Panc1 (cell line): Measurements from ENCODE around the gene NUP153. TPM values are rescaled to one million over a fixed set of nuclear protein-coding genes. Genes with fewer than 3 reads are reported as not detected.

ENCODE experiments used
- ATAC-seq: fragments of 200-7000 bp; cut with Tn5 transposase; 2 replicates; pipeline ENCODE4 v1.9.1; 2020; ENCODE audit warnings: mild to moderate bottlenecking, moderate library complexity
- BruUV-seq: library from RNA; stranded (reverse); fragments of 400-500 nt; replicated peaks from 2 replicates; lab custom pipeline; 2021; lab: Mats Ljungman, UMichigan
- CTCF ChIA-PET: fragments of 300-600 bp; sonication (Branson Sonifier 250); formaldehyde crosslinking; loops from one replicate; lab custom pipeline; 2022; ENCODE audit warnings: antibody characterized with exemption; lab: Charles Lee
- POLR2A ChIA-PET: fragments of 300-600 bp; sonication (Branson Sonifier 250); formaldehyde crosslinking; loops from one replicate; lab custom pipeline; 2022; ENCODE audit warnings: antibody characterized with exemption; lab: Charles Lee
- DNase-seq: peaks from one replicate; pipeline ENCODE4 v3.0.0-alpha.2; 2010; ENCODE audit warnings: low read depth, low spot score
- H3K27ac ChIP-seq: 2 replicates; pipeline ENCODE4 v1.5.1; 2011; ENCODE audit warnings: mild to moderate bottlenecking, low read length, inconsistent platforms
- H3K27me3 ChIP-seq: fragments of 200-500 bp; sonication (Bioruptor generic); 2 replicates; pipeline ENCODE4 v1.6.0; 2014; ENCODE audit warnings: low read length, inconsistent platforms; ENCODE audit not compliant: control insufficient read depth, insufficient read depth
- H3K36me3 ChIP-seq: fragments of 200-500 bp; sonication (Bioruptor generic); 2 replicates; pipeline ENCODE4 v1.5.1; 2014; ENCODE audit warnings: inconsistent platforms, mild to moderate bottlenecking, low read length, moderate library complexity; ENCODE audit not compliant: control insufficient read depth, insufficient read depth
- H3K4me1 ChIP-seq: 2 replicates; pipeline ENCODE4 v1.5.1; 2011; ENCODE audit warnings: inconsistent platforms, mild to moderate bottlenecking, low read length, moderate library complexity; ENCODE audit not compliant: control insufficient read depth, insufficient read depth
- H3K4me3 ChIP-seq, 2 experiments: 2 replicates each; pipeline ENCODE4 v1.5.1; 2011 to 2012; ENCODE audit warnings: low read depth in 2 of 2, low read length in 2 of 2, mild to moderate bottlenecking in 2 of 2, inconsistent platforms in 1 of 2, moderate library complexity in 1 of 2
- H3K9me3 ChIP-seq: fragments of 200-500 bp; sonication (Bioruptor generic); 2 replicates; pipeline ENCODE4 v1.5.1; 2014; ENCODE audit warnings: low read depth, mild to moderate bottlenecking, inconsistent platforms, low read length, moderate library complexity; ENCODE audit not compliant: control insufficient read depth, insufficient read depth
- CTCF ChIP-seq: fragments of 450-650 bp; IDR thresholded peaks from 2 replicates; pipeline ENCODE4 v1.5.1; 2017; ENCODE audit warnings: mild to moderate bottlenecking
- POLR2AphosphoS5 ChIP-seq: IDR thresholded peaks from 2 replicates; pipeline ENCODE4 v1.6.1; 2012; ENCODE audit warnings: mild to moderate bottlenecking, low read depth, low read length, moderate library complexity
- REST ChIP-seq, 2 experiments: IDR thresholded peaks; 2 replicates each; pipeline ENCODE4 v1.6.1; 2011 to 2012; ENCODE audit warnings: low read depth in 2 of 2, control low read depth in 1 of 2, low read length in 1 of 2, mild to moderate bottlenecking in 1 of 2, moderate library complexity in 1 of 2; ENCODE audit not compliant: insufficient read depth in 1 of 2
- SIN3A ChIP-seq: IDR thresholded peaks from 2 replicates; pipeline ENCODE4 v1.6.1; 2012; ENCODE audit warnings: low read depth, mild to moderate bottlenecking, low read length, moderate library complexity, borderline replicate concordance; ENCODE audit not compliant: insufficient read depth
- TCF7L2 ChIP-seq: IDR thresholded peaks from 2 replicates; pipeline ENCODE4 v1.6.1; 2011; ENCODE audit warnings: mild to moderate bottlenecking, low read depth, low read length, inconsistent platforms
- in situ Hi-C: cut with HindIII; loops from 2 replicates; pipeline ENCODE4 v1.10.0; 2016; ENCODE audit warnings: low sequenced_read_pairs, low pct_unique_long_range_greater_than_20kb
- intact Hi-C: fragments of 100-400 bp; cut with micrococcal nuclease; formaldehyde crosslinking; loops from one replicate; pipeline ENCODE4 v1.10.0; 2022; ENCODE audit not compliant: unreplicated experiment
- total RNA-seq: library from RNA; stranded (reverse); gene quantifications from one replicate; pipeline ENCODE4 v1.2.1, GENCODE V29; 2021; ENCODE audit not compliant: unreplicated experiment

Gene NUP153
- total RNA-seq, 1 experiment from 2014 or later, result 62.0 TPM

- no peak overlapping the region for H3K4me3 ChIP-seq
- BruUV-seq, result no TSS peak
- POLR2A ChIA-PET, result no interaction called here
Measured at GRCh38 chr6:17565399-17565798, 141.3 kb downstream of the NUP153 start.

More at GRCh38 chr6:17565399-17565798, 141.3 kb downstream of the NUP153 start:
- CTCF ChIA-PET, result no interaction called here
- DNase-seq, result no peak
- intact Hi-C loops (no loop called here), in situ Hi-C loops (no loop called here)
- no peak for TF ChIP-seq TCF7L2
- no peak for TF ChIP-seq POLR2AphosphoS5
- no peak for TF ChIP-seq CTCF
- TF ChIP-seq SIN3A, result no peak
- TF ChIP-seq REST (IDR thresholded peaks at IDR 0.05; ENCODE audit: insufficient read depth in 1 of 2, low read depth in 2 of 2, low read length in 1 of 2), result no peak
- Histone ChIP-seq H3K9me3 (peaks cover 16% of the 10 kb centered on the region), H3K4me1 (no peaks in the 10 kb centered on the region), H3K36me3 (no peaks in the 10 kb centered on the region), H3K27me3 (no peaks in the 10 kb centered on the region), H3K27ac (no peak overlapping the region)
- ATAC-seq, result no peak

Other genes with a start within 250 kb of the NUP153 start
- gene FAM8A1, start 106.6 kb downstream of the NUP153 start, total RNA-seq, result 9.3 TPM